H9 (cell line): ENCODE measurements around the gene RGS5. TPM values are rescaled to one million over a fixed set of nuclear protein-coding genes. Genes with fewer than 3 reads are reported as not detected.

Source experiments
- DNase-seq: peaks from one replicate; pipeline ENCODE4 v3.0.0-alpha.2; 2017
- H2AFZ ChIP-seq: one replicate; pipeline ENCODE4 v1.6.1; 2013; ENCODE audit warnings: mild to moderate bottlenecking, low read length, control low read depth, moderate library complexity
- H2AK5ac ChIP-seq: 2 replicates; pipeline ENCODE4 v1.6.1; 2013; ENCODE audit warnings: low read length, control low read depth, mixed read lengths; ENCODE audit not compliant: insufficient read length
- H2BK120ac ChIP-seq: one replicate; pipeline ENCODE4 v1.6.1; 2013; ENCODE audit warnings: low read depth, mild to moderate bottlenecking, low read length, control low read depth, inconsistent platforms; ENCODE audit not compliant: poor library complexity, severe bottlenecking
- H2BK12ac ChIP-seq: 2 replicates; pipeline ENCODE4 v1.6.1; 2013; ENCODE audit warnings: low read length, control low read depth, mixed read lengths, low read depth; ENCODE audit not compliant: insufficient read length
- H2BK15ac ChIP-seq: 2 replicates; pipeline ENCODE4 v1.6.1; 2013; ENCODE audit warnings: low read depth, low read length, control low read depth
- H2BK20ac ChIP-seq: one replicate; pipeline ENCODE4 v1.6.1; 2013; ENCODE audit warnings: low read depth, mild to moderate bottlenecking, low read length, control low read depth, inconsistent platforms; ENCODE audit not compliant: poor library complexity, severe bottlenecking
- H2BK5ac ChIP-seq: 2 replicates; pipeline ENCODE4 v1.6.1; 2013; ENCODE audit warnings: low read length, control low read depth, mixed read lengths; ENCODE audit not compliant: insufficient read length
- H3K14ac ChIP-seq: 2 replicates; pipeline ENCODE4 v1.6.1; 2013; ENCODE audit warnings: low read length, control low read depth; ENCODE audit not compliant: insufficient read depth
- H3K18ac ChIP-seq: 2 replicates; pipeline ENCODE4 v1.6.1; 2013; ENCODE audit warnings: low read depth, mild to moderate bottlenecking, mixed read lengths, low read length, control low read depth; ENCODE audit not compliant: insufficient read length
- H3K23ac ChIP-seq: 2 replicates; pipeline ENCODE4 v1.6.1; 2013; ENCODE audit warnings: low read length, control low read depth, mixed read lengths, low read depth; ENCODE audit not compliant: insufficient read length
- H3K23me2 ChIP-seq: 2 replicates; pipeline ENCODE4 v1.6.1; 2013; ENCODE audit warnings: low read depth, mild to moderate bottlenecking, mixed read lengths, low read length, control low read depth; ENCODE audit not compliant: insufficient read length, poor library complexity, severe bottlenecking
- H3K27ac ChIP-seq: 2 replicates; pipeline ENCODE4 v1.5.1; 2013; ENCODE audit warnings: low read length, control low read depth, mixed read lengths, low read depth; ENCODE audit not compliant: insufficient read length
- H3K27me3 ChIP-seq: 2 replicates; pipeline ENCODE4 v1.6.1; 2013; ENCODE audit warnings: low read length, control low read depth, inconsistent platforms; ENCODE audit not compliant: insufficient read depth
- H3K4ac ChIP-seq: 2 replicates; pipeline ENCODE4 v1.6.1; 2013; ENCODE audit warnings: low read depth, mild to moderate bottlenecking, control low read depth, inconsistent platforms, low read length, moderate library complexity
- H3K4me1 ChIP-seq: 2 replicates; pipeline ENCODE4 v1.6.1; 2013; ENCODE audit warnings: low read length, control low read depth, inconsistent platforms; ENCODE audit not compliant: insufficient read depth
- H3K4me2 ChIP-seq: 2 replicates; pipeline ENCODE4 v1.6.1; 2013; ENCODE audit warnings: low read length, control low read depth, mixed read lengths; ENCODE audit not compliant: insufficient read length, insufficient read depth
- H3K56ac ChIP-seq: 2 replicates; pipeline ENCODE4 v1.6.1; 2013; ENCODE audit warnings: low read depth, mild to moderate bottlenecking, mixed read lengths, low read length, control low read depth; ENCODE audit not compliant: insufficient read length
- H3K79me1 ChIP-seq: 2 replicates; pipeline ENCODE4 v1.6.1; 2013; ENCODE audit warnings: low read depth, mild to moderate bottlenecking, moderate library complexity, low read length, control low read depth, inconsistent platforms; ENCODE audit not compliant: insufficient read depth, poor library complexity, severe bottlenecking
- H3K79me2 ChIP-seq: 2 replicates; pipeline ENCODE4 v1.6.1; 2013; ENCODE audit warnings: low read length, control low read depth, inconsistent platforms; ENCODE audit not compliant: insufficient read depth
- H3K9ac ChIP-seq: 2 replicates; pipeline ENCODE4 v1.6.1; 2013; ENCODE audit warnings: low read length, control low read depth, mixed read lengths; ENCODE audit not compliant: insufficient read length; ENCODE audit errors: extremely low read depth
- H3K9me3 ChIP-seq: one replicate; pipeline ENCODE4 v1.6.1; 2013; ENCODE audit warnings: low read depth, low read length, inconsistent platforms; ENCODE audit not compliant: control insufficient read depth
- H3T11ph ChIP-seq: one replicate; pipeline ENCODE4 v1.6.1; 2013; ENCODE audit warnings: mild to moderate bottlenecking, low read length, control low read depth, inconsistent platforms
- H4K20me1 ChIP-seq: one replicate; pipeline ENCODE4 v1.6.1; 2013; ENCODE audit not compliant: control insufficient read depth, insufficient read length, insufficient read depth
- H4K5ac ChIP-seq: 2 replicates; pipeline ENCODE4 v1.6.1; 2013; ENCODE audit warnings: low read depth, mild to moderate bottlenecking, mixed read lengths, low read length, control low read depth; ENCODE audit not compliant: insufficient read length
- H4K8ac ChIP-seq: replicated peaks from 2 replicates; pipeline ENCODE4 v1.6.1; 2013; ENCODE audit warnings: low read length, control low read depth, mixed read lengths, low read depth; ENCODE audit not compliant: insufficient read length
- H4K91ac ChIP-seq: 2 replicates; pipeline ENCODE4 v1.6.1; 2013; ENCODE audit warnings: low read depth, mild to moderate bottlenecking, moderate library complexity, mixed read lengths, low read length, control low read depth; ENCODE audit not compliant: insufficient read length
- H3K27ac Mint-ChIP-seq, 3 experiments: 2 replicates in 2 of 3; 3 replicates in 1 of 3; pipeline ENCODE4 v1.8.0; 2020 to 2021; ENCODE audit warnings: mixed read lengths in 3 of 3, mild to moderate bottlenecking in 1 of 3, moderate library complexity in 1 of 3
- H3K27me3 Mint-ChIP-seq: 2 replicates; pipeline ENCODE4 v1.8.0; 2021; ENCODE audit warnings: low read depth, mild to moderate bottlenecking, moderate library complexity, mixed read lengths
- H3K36me3 Mint-ChIP-seq, 3 experiments: 2 replicates in 2 of 3; 3 replicates in 1 of 3; pipeline ENCODE4 v1.8.0; 2020 to 2021; ENCODE audit warnings: low read depth in 3 of 3, mixed read lengths in 3 of 3; ENCODE audit not compliant: insufficient read depth in 1 of 3
- H3K4me1 Mint-ChIP-seq, 2 experiments: 2 replicates each; pipeline ENCODE4 v1.8.0; 2020; ENCODE audit warnings: mixed read lengths in 2 of 2
- H3K4me3 Mint-ChIP-seq, 2 experiments: 2 replicates in 1 of 2; 3 replicates in 1 of 2; pipeline ENCODE4 v1.8.0; 2020 to 2021; ENCODE audit warnings: mild to moderate bottlenecking in 2 of 2, mixed read lengths in 2 of 2, moderate library complexity in 1 of 2
- H3K9me3 Mint-ChIP-seq, 2 experiments: 2 replicates in 1 of 2; 3 replicates in 1 of 2; pipeline ENCODE4 v1.8.0; 2020; ENCODE audit warnings: mild to moderate bottlenecking in 2 of 2, mixed read lengths in 2 of 2, moderate library complexity in 1 of 2
- CTCF ChIP-seq: fragments of 200-600 bp; sonication (generic); conservative IDR thresholded peaks from 3 replicates; pipeline ENCODE4 v1.8.0; 2021; ENCODE audit warnings: antibody characterized with exemption, mild to moderate bottlenecking
- WGBS: extraction: QIAGEN DNeasy Blood & Tissue Kit; methylation state at CpG from one replicate; pipeline ENCODE4 v1.1.7; 2013; ENCODE audit warnings: missing lambda C conversion rate, low lambda C conversion rate, mixed read lengths; ENCODE audit not compliant: insufficient read length; ENCODE audit errors: extremely low coverage; 5-methylcytosine and 5-hydroxymethylcytosine counted together
- total RNA-seq: library from RNA; stranded (reverse); gene quantifications from 2 replicates; pipeline ENCODE4 v1.2.1, GENCODE V29; 2021

The RGS5 gene
- total RNA-seq, 1 experiment from 2014 or later: 30.1 TPM

GRCh38 chr1:163148911-163149310 lies 53.8 kb downstream of the RGS5 start:
- H3K27me3 ChIP-seq: no peaks in the 10 kb centered on the region
- no peak overlapping the region for H3K4ac ChIP-seq
- no peak overlapping the region for H4K91ac ChIP-seq
- no peak overlapping the region for H3K14ac ChIP-seq
- no peak overlapping the region for H3K9ac ChIP-seq
- no peaks in the 10 kb centered on the region for H3K4me1 ChIP-seq
- no peaks in the 10 kb centered on the region for H3K23me2 ChIP-seq
- H3K79me2 ChIP-seq: no peaks in the 10 kb centered on the region
- H4K20me1 ChIP-seq: no peaks in the 10 kb centered on the region
- H3K23ac ChIP-seq: no peak overlapping the region
- TF ChIP-seq CTCF: no peak
- H3K18ac ChIP-seq: no peak overlapping the region
- Mint-ChIP-seq H3K27me3 (no peaks in the 10 kb centered on the region), H3K36me3 (peaks cover 0 to 8% (median 0%) of the 10 kb centered on the region in 3 experiments; a peak in 3 of 7 replicates), H3K27ac (no peak overlapping the region), H3K4me1 (peaks cover 6 to 7% of the 10 kb centered on the region in 2 experiments), H3K4me3 (no peak overlapping the region), H3K9me3 (no peaks in the 10 kb centered on the region)
- no peak overlapping the region for H3K4me2 ChIP-seq
- no peak for DNase-seq
- no peak overlapping the region for H3T11ph ChIP-seq
- no peak overlapping the region for H2BK15ac ChIP-seq
- no peaks in the 10 kb centered on the region for H3K79me1 ChIP-seq
- no peak overlapping the region for H3K56ac ChIP-seq
- no peak overlapping the region for H2AFZ ChIP-seq
- no peak overlapping the region for H2BK120ac ChIP-seq
- no peak overlapping the region for H4K5ac ChIP-seq
- H2AK5ac ChIP-seq: no peak overlapping the region
- no peak overlapping the region for H2BK5ac ChIP-seq
- H3K9me3 ChIP-seq: no peaks in the 10 kb centered on the region
- no peak overlapping the region for H4K8ac ChIP-seq
- H3K27ac ChIP-seq: no peak overlapping the region
- no peak overlapping the region for H2BK12ac ChIP-seq
- no CpG with 5 or more reads among the region's 2 CpGs for WGBS
- H2BK20ac ChIP-seq: no peak overlapping the region
